Body of pancreas (tissue), 4 donors: ENCODE data around the gene IFI16.

ENCODE experiments used
- CTCF ChIP-seq, 7 experiments: fragments of 450-650 bp in 4 of 7; fragments of 200-600 bp in 3 of 7; sonication (generic) in 3 of 7; IDR thresholded peaks; one replicate each; pipeline ENCODE4 v1.5.1; 2016 to 2019; ENCODE audit warnings: antibody characterized with exemption in 7 of 7
- POLR2A ChIP-seq, 3 donors: fragments of 450-650 bp; IDR thresholded peaks; one replicate each; pipeline ENCODE4 v1.6.1; 2016; ENCODE audit warnings: antibody characterized with exemption in 3 of 3, mild to moderate bottlenecking in 2 of 3

- TF ChIP-seq CTCF (IDR thresholded peaks at IDR 0.05) (no peak), POLR2A (IDR thresholded peaks at IDR 0.05) (no peak)
Measured at GRCh38 chr1:159025043-159025442, 15.3 kb downstream of the IFI16 start.
